ENCODE results near the gene KIFC3. TPM values are rescaled to one million over a fixed set of nuclear protein-coding genes. Genes with fewer than 3 reads are reported as not detected.

KIFC3 gene
- total and polyA plus RNA-seq, 2 of the 8 experiments (the other 6 are each of a cell fraction or from before 2014, with no cell fraction given): 2.1 to 7.1 TPM

- no peak overlapping the region for H2AK5ac ChIP-seq (ENCODE audit: low read depth, low read length)
- no peak for FAIRE-seq
- H3K4ac ChIP-seq (replicated peaks; ENCODE audit: insufficient read length, low read depth, low read length): no peak overlapping the region
- no peak overlapping the region for H2AFZ ChIP-seq (ENCODE audit: low read length)
- H3K4me2 ChIP-seq (ENCODE audit: insufficient read depth in 1 of 2, low read depth in 2 of 2, low read length in 2 of 2): no peak overlapping the region
- no peak for DNase-seq (ENCODE audit: low read depth in 1 of 2, low spot score in 2 of 2)
- H3K79me2 ChIP-seq (ENCODE audit: control insufficient read depth in 1 of 2, insufficient read depth in 2 of 2, low read length in 2 of 2): no peaks in the 10 kb centered on the region
- no peak overlapping the region for H3K9ac ChIP-seq (replicated peaks in 1 of 4; ENCODE audit: extremely low read depth in 1 of 4, low read depth in 3 of 4, low read length in 3 of 4)
- H2BK12ac ChIP-seq (ENCODE audit: low read depth, low read length): no peak overlapping the region
- H2BK20ac ChIP-seq (ENCODE audit: low read length): no peak overlapping the region
- H3K27me3 ChIP-seq (replicated peaks in 1 of 4; ENCODE audit: control insufficient read depth in 3 of 4, extremely low read depth in 1 of 4, insufficient read depth in 3 of 4, low read length in 3 of 4): no peaks in the 10 kb centered on the region; a peak in 1 of 7 replicates
- no peak overlapping the region for H3K14ac ChIP-seq (ENCODE audit: insufficient read length)
- H2BK15ac ChIP-seq (ENCODE audit: low read length): no peak overlapping the region
- H3K4me1 ChIP-seq (replicated peaks in 1 of 4; ENCODE audit: control insufficient read depth in 3 of 4, insufficient read depth in 4 of 4, low read length in 3 of 4): no peaks in the 10 kb centered on the region; a peak in 1 of 7 replicates
- H3K23ac ChIP-seq (ENCODE audit: insufficient read length): no peak overlapping the region
- peaks cover 17% of the 10 kb centered on the region; the same call in 1 of the 2 replicates for H3K23me2 ChIP-seq (ENCODE audit: low read depth, low read length)
- no peak overlapping the region for H4K91ac ChIP-seq (replicated peaks; ENCODE audit: insufficient read length, low read length)
- H3K36me3 ChIP-seq (ENCODE audit: control insufficient read depth in 2 of 4, insufficient read depth in 4 of 4, low read length in 3 of 4): no peaks in the 10 kb centered on the region
- ChIA-PET POLR2A (ENCODE audit: partially characterized antibody) (interaction anchor here (1.4 to 3.2 kb wide), 2 partner anchors 8 to 273 kb away, joined by 3 to 22 read pairs; partner anchors contain the start of genes KATNB1 and ZNF319), CTCF (ENCODE audit: partially characterized antibody) (interaction anchor here (0.7 to 6.6 kb wide), 15 partner anchors 13 to 265 kb away, joined by 3 to 48 read pairs (median 3); partner anchors contain the start of gene ADGRG3)
- no peak overlapping the region for H4K5ac ChIP-seq (ENCODE audit: insufficient read length, low read depth, low read length)
- H3K18ac ChIP-seq (ENCODE audit: extremely low read depth, low read length): no peak overlapping the region
- no peak overlapping the region for H4K8ac ChIP-seq (ENCODE audit: extremely low read depth, insufficient read depth, low read length)
- WGBS, 2 experiments (ENCODE audit: extremely low coverage in 1 of 2, insufficient coverage in 1 of 2, insufficient read length in 1 of 2, insufficient replicate concordance in 2 of 2, low coverage in 1 of 2, low lambda C conversion rate in 2 of 2, missing lambda C conversion rate in 1 of 2): 77% methylated on average over 4 of the region's 4 CpGs; no CpG with 5 or more reads in 1 of the 2 experiments
- no peak overlapping the region for H2BK5ac ChIP-seq (ENCODE audit: low read depth, low read length)
- H3K9me3 ChIP-seq (ENCODE audit: insufficient read depth in 2 of 2, low read depth in 1 of 2, low read length in 1 of 2): no peaks in the 10 kb centered on the region
- no peak overlapping the region for H2BK120ac ChIP-seq (replicated peaks; ENCODE audit: low read depth, low read length)
- H4K20me1 ChIP-seq (replicated peaks in 1 of 2; ENCODE audit: control insufficient read depth in 1 of 2, insufficient read depth in 2 of 2, low read length in 2 of 2): peaks cover 0 to 3% of the 10 kb centered on the region in 2 experiments
- no peak overlapping the region for H3K27ac ChIP-seq (ENCODE audit: low read depth, low read length)
- no peak overlapping the region for H3K56ac ChIP-seq (replicated peaks; ENCODE audit: insufficient read length, low read depth, low read length)
- no peaks in the 10 kb centered on the region for H3K79me1 ChIP-seq (ENCODE audit: low read depth, low read length)
- H3K4me3 ChIP-seq (ENCODE audit: extremely low read depth in 1 of 4, insufficient read depth in 2 of 4, low read depth in 3 of 4, low read length in 4 of 4): no peak overlapping the region
- TF ChIP-seq RBBP5 (IDR thresholded peaks at IDR 0.05; ENCODE audit: borderline replicate concordance, low read depth, low read length) (no peak), YY1 (IDR thresholded peaks at IDR 0.05; ENCODE audit: low read depth, low read length) (no peak), ATF3 (IDR thresholded peaks at IDR 0.05; ENCODE audit: insufficient read depth, low read depth, low read length) (no peak), SRF (IDR thresholded peaks at IDR 0.05; ENCODE audit: low read depth, low read length) (no peak), SIX5 (IDR thresholded peaks at IDR 0.05; ENCODE audit: low read depth, low read length) (no peak), ASH2L (IDR thresholded peaks at IDR 0.05; ENCODE audit: low read length) (no peak), CTCF (IDR thresholded peaks at IDR 0.05; ENCODE audit: control extremely low read depth in 1 of 3, insufficient read depth in 1 of 3, low read depth in 1 of 3, low read length in 3 of 3) (peak; percentile 24 to 41 (median 37); a peak in 3 of 4 replicates), RAD21 (IDR thresholded peaks at IDR 0.05 in 1 of 2, conservative IDR thresholded peaks at IDR 0.05 in 1 of 2; ENCODE audit: low read depth in 2 of 2, low read length in 2 of 2) (0 out of 4 replicates have a peak, but pooled peaks of 1 of the 2 experiments have one; percentile 11), NRF1 (IDR thresholded peaks at IDR 0.05; ENCODE audit: low read depth, low read length) (no peak), MAX (IDR thresholded peaks at IDR 0.05) (no peak)
Observed at GRCh38 chr16:57727610-57728009, 74.7 kb downstream of the KIFC3 start.
